ENCODE data around the gene CALN1.

CALN1 gene

DNA sequence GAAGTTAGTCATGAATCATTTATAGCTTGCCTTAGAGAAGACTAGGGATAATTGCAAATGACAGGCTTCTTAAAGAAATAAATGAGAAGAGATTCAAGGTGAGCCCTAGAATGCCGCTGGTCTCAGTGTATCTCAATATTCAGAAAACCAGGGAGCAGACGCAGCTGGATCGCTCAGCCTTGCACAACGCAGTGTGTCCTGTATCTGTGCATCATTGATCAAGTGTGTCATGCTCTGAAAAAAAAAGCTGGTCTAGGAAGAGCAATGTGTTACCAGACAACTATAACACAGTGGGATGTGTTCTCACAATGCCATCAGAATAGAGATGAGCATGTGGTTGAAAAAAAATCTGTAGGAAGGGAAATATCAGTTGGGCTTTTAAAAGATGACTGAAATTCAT, 230.1 kb downstream of the CALN1 start:
- no peak for DNase-seq (ENCODE audit: low spot score)

DNA sequence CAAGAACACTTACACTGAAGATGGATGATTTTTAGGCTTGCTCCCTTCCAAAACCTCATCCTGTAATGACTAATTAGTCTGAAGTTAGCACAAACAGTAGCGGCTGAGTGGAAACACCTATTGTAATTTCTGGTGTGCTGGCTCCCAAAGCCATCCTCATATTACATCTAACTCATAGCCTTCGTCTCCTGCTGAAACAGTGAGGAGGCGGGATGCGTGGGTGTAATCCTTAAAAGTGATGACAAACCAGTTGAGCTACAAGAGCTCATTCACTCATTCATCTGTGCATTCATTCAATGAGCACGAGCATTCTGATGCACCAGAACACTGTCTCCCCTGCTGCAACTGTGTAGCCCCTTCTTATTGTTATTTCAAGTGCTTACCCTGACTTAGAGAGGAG, 235.3 kb downstream of the CALN1 start:
- DNase-seq (ENCODE audit: low spot score) = no peak

DNA sequence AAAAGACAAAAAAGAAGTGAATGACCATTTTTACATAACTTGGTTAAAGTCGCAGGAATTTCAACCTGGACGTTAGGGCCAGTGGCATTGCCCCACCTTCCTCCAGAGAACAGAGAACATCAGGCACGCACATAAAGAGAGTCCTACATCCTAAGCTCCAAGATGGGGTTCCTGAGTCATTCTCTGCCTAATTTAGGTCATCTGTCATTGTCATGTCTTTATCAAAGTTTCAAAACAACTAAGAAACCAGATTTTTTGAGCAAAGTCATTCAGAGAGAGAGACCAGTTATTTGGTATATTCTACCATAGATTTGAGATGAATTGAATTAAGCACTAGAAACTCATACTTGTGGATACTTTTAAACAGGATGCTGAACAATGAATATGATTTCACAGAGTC, 241.7 kb downstream of the CALN1 start:
- DNase-seq (ENCODE audit: low spot score) = no peak

DNA sequence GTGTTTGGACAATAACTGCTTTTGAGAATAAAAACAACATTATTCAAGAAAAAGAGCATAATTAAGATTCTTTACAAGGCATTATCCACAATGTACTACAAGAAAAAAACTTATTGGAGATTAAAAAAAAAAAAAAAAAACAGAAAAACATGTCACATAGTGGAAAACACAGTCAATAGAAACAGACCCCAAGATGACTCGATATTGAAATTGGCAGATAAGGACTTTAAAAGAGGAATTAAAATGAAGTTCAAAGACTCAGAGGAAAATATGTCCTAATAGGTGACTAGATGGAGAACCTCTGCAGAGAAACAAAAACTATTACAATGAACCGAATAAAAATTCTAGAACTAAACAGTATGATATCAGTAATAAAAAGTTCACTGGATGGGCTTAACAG, 248.9 kb downstream of the CALN1 start:
- no peak for DNase-seq (ENCODE audit: low spot score)

DNA sequence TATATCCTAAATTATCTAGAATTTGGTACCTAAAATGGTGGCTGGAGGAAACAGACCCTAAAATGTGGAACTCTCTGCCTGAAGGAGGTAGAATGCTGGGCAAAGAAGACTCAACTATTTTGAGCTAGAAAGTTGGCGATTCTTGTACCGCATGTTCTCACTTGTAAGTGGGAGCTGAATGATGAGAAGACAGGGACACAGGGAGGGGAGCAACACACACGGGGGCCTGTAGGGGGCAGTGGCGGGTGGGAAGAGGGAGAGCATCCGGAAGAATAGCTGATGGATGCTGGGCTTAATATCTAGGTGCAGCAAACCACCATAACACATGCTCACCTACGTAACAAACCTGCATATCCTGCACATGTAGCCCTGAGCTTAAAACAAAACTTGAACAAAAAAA, 250.6 kb downstream of the CALN1 start:
- DNase-seq (ENCODE audit: low spot score) = no peak

DNA sequence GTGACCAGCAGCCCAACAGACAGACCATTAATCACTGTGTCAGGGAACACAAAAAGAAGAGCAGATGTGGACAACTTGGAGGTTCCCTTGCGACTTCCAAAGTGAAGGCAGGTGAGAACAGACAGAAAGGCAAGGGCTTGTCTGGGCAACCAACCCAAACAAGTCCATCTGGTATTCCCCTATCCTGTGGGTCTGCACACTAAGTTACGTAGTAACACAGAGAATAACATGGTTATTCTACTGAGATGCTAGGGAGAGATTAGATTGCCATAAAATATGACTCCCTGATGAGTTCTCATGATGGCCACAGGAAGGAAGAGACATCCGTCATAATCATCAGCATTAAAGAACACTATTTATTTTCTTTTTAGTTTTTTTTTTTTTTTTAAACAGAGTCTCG, 252.2 kb downstream of the CALN1 start:
- DNase-seq (ENCODE audit: low spot score) = no peak

DNA sequence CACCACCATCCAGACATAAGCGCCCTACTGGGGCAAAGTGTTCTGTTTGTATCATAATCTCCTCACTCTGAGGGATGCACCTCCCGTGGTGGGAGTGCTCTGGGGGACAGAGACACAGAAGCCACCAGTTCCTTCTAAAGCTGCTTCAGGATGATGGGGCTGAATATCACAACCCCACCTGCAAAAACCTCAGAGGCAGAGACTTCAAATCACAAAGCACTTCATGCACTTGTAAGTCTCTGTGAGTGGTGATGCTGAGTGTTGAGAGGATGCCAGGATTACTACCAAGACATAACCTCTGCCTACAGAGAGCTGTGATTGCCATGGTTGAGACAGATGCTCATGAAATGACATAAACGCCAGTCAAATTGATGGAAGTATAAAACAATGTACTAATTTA, 255.5 kb downstream of the CALN1 start:
- DNase-seq (ENCODE audit: low spot score) = no peak

DNA sequence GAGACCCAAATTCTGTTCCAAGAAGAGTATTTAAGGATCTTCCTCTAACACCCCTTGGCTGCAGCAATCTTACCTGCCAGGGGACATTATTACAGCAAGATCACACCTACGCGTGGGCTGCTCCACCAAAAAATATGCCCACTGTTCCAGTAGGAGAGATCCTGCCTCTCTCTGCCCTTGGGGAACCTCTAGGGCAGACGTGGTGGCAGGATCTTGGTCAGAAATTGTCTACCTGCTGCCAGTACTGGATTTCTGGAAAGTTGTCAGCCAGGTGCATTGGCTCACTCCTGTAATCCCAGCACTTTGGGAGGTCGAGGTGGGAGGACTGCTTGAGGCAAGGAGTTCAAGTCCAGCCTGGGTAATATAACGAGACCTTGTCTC, 259.0 kb downstream of the CALN1 start:
- DNase-seq (ENCODE audit: low spot score) = no peak

DNA sequence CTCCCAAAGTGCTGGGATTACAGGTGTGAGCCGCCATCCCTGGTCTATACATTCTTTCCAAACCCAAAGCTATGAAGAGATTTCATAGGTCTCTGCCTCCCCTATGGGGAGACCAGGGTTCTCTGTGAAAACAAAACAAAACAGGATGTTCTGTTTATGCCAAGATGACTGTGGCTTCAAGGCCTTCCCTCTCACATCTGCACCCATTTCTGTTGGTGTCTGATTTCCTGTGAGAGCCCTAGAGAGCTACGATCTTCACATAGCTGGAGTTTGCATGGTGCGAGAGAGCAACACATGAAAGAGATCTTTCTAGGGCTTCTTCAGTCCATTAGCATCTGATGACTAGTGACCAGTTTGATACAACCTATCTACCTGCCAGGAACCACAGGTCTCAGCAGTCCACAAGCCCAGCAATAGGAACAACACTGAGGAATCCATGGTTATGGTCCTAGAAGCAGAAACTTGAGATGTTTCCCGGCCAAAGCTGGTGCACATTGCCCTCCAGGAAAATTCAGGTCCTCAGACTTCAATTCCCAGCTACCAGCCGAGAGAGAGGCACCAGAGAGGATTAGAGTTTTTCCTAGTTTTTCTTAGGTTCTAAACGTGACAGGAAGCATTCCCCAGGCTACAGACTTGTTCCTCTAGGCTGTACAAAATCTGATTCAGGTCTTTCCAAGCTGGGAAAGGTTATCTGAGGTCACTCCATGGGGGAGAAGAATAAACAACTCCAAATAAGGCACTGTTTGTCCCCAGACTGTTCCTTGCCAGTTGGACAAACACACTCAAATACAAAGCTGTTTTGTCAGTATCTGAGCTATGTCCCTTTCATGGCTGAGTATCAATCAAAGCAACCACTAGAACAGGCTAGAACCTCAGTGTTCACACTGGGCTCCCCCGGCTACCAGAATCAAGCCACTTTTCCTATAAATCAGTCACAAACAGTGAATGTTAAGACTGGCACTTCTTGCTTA, 259.7 kb downstream of the CALN1 start:
- no peak for DNase-seq (ENCODE audit: low spot score)

DNA sequence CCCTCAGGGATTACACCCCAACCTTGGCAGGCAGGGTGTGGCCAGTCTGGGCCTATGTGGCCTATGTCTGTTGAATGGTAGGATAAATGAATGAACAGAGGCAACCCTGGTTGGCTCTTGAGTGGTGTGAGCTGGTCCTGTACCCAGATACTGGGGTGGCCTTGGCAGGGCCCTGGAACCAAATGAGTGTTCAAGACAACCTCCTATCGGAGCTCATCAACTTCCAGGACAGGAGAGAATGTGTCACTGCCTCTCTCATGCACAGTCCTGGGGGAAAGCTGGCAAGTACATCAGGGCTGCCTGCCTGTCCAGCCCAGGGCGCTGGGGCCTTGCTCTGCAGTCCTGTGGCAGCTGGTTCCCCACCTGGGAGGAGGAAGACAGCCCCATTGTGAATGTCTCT, 271.6 kb downstream of the CALN1 start:
- no peak for DNase-seq (ENCODE audit: low spot score)

DNA sequence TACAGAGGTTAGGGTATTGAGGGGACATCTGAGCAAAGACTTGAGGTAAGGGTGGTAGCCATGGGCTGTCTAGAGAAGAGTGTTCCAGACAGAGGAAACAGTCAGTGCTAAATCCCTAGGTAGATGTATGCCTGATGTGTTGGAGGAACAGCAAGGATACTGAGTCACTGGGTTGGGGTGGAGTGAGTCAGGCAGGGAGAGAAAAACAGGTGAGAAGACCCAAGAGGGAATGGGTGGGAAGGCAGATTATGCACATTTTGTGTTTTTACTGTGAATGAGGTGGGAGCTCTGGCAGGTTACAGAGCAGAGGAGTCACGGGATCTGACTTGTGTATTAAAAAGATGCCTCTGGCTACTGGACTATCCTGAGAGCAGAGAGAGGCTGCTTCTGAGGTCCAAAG, 285.0 kb downstream of the CALN1 start:
- DNase-seq (ENCODE audit: low spot score) = no peak

DNA sequence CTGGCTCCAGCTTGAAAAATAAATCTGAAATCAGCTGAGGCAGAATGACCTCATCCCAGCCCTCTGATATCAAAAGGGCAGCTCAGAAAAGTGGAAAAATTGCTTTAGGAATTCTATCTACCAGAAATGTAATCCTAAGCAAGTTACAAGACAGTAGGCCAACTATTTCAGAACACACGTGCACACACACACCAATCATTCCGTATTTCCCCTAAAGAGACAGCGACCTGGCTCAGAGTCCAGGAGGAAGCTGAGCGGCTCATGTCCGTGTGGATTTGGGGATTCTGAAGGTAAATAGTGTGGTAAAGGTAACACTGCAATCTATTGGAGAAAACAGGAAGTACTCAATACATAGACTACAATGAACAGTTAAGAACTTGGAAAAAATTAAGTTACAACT, 288.2 kb downstream of the CALN1 start:
- no peak for DNase-seq (ENCODE audit: low spot score)

DNA sequence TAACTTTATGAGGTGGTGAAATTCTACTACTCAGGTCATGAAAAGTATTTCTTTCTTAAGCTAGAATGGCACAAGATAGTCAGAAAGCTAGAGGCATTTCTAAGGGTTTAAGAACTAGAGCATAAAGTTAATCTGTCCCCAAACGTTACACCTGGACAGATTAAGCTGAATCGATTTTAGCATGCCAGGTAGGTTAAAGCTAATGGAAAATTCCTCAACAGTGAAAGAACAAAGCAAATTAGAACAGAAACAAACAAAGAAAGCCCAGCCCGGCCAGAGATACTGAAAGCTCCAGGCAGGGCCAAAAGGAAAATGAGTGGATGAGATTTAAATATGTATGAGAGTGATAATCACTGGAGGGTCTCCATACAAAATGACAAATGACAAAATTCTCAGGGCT, 293.8 kb downstream of the CALN1 start:
- DNase-seq (ENCODE audit: low spot score) = no peak

DNA sequence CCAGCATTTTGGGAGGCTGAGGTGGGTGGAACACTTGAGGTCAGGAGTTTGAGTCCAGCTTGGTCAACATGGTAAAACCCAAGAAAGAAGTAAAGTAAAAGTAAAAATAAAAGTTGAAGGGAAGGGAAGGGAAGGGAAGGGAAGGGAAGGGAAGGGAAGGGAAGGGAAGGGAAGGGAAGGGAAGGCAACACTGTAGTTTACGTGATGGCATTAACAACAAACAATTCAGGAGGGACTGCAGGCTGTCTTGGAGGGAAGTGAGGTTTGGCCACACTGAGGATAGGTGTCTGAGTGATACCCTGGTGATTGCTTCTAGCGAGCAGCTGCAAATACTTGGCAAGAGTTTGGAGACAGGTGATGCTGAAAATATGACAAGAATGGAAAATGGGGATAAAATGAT, 298.0 kb downstream of the CALN1 start:
- no peak for DNase-seq (ENCODE audit: low spot score)

DNA sequence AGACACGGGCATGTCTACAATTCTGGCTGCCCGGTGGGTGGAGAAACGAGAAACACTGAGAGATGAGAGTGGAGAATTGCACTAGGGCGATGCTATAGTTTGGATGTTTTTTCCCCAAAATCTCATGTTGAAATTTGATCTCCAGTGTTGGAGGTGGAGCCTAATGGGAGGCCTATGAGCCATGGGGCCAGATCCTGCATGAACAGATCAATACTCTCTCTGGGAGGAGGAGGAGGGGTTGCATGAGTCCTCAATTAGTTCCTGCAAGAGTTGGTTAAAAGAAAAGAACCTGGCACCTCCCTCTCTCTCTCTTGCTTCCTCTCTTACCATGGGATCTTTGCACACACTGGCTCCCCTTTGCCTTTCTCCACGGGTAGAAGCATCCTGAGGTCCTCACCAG, 299.1 kb downstream of the CALN1 start:
- no peak for DNase-seq (ENCODE audit: low spot score)

DNA sequence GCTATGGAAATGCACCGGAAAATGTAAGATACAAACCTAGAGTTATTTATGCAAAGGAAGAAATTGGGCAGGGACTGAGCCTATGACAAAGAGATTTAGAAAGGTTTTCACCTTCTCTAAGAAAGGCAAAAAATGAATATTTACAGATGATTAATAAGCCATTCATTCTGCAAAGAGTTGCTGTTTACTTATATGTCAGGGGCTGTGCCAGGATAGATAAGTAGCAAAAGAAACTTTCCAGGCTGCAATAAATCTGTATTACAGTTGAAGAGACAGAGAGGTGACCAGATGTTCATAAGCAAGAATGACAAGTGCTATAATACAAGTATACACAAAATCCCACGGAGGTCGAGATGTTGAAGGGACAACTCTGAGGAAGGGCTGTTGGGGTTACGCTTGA, 299.6 kb downstream of the CALN1 start:
- no peak for DNase-seq (ENCODE audit: low spot score)

DNA sequence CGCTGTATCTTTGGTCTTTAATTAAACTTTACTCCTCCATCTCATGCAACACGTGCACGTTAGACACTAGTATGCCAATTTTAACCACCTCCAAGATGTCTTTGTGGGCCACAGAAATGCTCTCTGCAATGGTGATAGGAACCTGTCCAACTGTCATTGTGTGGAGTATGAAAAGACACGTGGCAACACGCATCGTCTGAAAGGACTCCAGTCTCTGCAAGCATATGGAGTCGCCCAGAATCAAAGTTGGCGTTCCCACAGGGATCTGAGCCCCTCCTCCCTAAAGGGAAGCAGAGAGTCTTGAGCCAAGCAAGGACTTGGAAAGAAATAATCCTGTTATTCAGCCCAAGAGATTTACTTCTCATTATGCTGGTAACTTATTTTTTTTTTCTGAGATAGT, 301.1 kb downstream of the CALN1 start:
- no peak for DNase-seq (ENCODE audit: low spot score)

DNA sequence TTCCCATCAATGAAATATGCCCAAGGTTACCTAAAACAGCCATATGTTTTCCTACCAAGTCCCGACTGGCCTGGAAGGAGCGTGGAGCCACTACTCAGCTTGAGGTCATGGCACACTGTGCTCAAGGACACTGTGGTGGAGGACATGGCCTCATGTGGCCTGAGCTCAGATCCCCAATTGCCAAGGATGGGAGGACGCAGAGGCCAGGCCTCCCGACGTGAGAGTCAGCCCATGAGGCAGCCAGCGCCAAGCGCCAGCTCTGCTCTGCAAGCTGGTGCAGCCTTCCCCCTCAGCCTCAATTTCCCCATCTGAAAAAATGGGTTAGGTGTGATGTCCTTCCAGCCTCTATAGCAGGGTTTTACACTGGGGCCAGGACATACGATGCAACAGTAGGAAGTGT, 302.6 kb downstream of the CALN1 start:
- DNase-seq (ENCODE audit: low spot score) = no peak

DNA sequence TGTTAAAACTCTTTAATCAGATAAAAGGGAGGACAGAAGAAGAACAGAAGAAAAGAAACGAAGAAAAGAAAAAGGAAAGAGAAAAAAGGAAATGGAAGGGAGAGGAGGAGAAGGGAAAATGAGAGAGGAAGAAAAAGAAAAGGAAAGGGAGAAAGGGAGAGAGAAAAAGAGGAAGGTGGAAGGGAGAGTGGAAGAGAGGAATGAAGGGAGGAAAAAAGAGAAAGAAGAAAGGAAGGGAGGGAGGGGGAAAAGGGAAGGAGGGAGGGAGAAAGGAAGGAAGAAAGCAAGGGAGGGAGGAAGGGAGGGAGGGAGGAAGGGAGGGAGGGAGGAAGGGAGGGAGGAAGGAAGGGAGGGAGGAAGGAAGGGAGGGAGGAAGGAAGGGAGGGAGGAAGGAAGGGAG, 305.7 kb downstream of the CALN1 start:
- DNase-seq (ENCODE audit: low spot score) = no peak

DNA sequence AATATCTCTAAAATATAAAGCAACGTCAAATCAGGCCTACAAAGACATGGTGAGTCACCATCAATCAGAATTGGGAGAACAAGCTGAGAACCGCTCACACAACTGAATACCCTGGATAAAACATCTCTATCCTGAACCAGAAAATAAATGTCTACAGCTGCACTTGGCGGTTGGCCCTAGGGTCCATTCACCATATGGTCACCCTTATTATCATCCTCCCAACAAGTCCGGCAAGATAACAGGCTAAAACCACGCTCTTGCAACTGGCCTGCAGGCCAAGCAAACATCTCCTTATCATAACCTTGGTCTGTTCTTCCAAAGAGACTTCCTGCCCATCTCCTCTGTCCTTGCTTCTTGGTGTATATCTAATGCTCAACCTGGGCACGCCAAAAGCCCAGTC, 310.7 kb downstream of the CALN1 start:
- DNase-seq (ENCODE audit: low spot score) = no peak

DNA sequence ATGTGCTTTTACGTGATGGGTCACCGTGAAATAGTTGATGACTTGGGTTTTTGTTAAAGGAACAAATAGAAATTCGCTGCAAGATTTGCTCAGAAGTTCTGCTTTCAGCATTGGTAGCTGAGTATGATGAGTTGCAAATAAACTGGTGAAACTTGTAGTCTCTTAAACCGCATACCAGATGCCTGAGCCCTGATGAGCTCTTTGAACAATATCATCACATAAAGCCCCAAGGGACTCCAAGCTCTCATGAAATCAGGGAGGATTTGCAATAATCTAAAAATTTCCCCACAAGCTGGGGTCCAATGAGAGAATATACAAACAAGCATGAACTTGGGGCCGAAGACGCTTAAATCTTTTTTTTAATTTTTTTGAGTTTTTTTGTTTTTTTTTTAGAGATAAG, 312.4 kb downstream of the CALN1 start:
- no peak for DNase-seq (ENCODE audit: low spot score)

DNA sequence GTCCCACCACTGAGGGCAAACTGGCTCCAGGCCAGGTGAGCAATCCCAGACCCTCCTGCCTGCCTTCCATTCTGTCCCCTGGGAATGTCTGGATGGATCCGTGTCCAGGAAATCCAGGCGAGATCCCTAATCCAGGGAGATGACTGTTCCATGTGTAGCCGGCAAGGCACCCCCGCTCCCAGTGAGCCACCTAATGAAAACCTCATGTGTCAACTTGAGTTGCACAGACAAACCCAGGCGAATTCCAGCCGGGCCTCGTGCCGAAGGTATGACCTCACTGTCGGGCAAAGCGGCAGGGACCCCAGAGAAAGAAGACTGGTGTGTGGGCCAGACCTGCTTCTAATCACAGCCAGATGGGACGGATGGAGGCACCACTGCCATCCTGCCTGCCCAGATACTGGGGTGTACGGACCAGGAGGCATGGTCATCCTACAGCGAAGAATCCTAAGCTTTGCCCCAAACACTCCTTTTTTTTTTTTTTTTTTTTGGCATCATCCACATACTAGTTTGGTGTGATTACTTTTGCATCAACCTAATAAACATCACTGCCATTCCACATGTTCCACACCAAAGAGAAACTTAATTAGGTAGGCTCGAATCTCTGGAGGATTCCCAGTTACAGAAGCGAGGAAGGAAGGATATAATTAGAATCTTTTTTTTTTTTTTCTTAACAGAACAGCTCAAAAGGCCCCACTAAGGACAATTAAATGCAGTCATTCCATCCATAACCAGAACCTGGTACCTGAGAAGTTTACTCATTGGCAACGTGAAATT, 313.1 kb downstream of the CALN1 start:
- no peak for DNase-seq (ENCODE audit: low spot score)

DNA sequence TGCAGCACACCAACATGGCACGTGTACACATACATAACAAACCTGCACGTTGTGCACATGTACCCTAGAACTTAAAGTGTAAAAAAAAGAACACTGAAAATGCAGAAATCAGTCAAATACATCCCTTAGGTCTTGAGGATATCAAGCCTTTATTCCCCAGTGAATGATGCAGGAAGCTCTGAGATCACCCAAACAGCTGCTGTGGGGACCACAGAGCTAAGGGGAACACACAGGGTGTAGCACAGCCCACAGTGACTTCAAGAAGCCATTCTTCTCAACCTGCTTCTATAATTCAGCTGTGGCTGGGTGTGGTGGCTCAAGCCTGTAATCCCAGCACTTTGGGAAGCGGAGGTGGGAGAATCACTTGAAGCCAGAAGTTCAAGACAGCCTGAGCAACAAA, 314.9 kb downstream of the CALN1 start:
- DNase-seq (ENCODE audit: low spot score) = no peak

DNA sequence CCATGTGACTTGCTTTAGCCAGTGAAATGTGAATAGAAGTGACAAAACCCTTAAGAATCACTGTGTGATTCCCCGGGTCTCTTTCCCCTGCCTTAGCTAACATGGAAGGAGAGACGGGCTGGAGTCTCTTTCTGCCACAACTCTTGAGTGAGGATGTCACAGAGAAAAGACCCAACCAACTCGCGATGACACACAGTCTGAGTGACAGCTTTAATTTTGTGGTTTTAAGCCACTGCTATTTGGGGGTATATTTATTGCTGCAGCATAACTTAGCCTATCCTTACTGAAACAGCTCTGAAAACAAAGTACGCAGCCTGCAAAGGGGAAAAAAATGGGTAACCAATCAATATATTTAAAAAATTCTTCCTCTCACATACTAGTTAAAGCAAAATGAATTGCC, 319.4 kb downstream of the CALN1 start:
- no peak for DNase-seq (ENCODE audit: low spot score)

Measured in germinal center (tissue), 1 donor.